Lower leg skin (tissue), 3 donors: Measurements from ENCODE around the gene SUSD4.

Experiments used
- POLR2A ChIP-seq, 2 donors: fragments of 450-650 bp; IDR thresholded peaks; one replicate each; pipeline ENCODE4 v1.6.1; 2016 to 2017; ENCODE audit warnings: antibody characterized with exemption in 2 of 2, mild to moderate bottlenecking in 1 of 2, moderate library complexity in 1 of 2
- TF ChIP-seq, protein P1 (sequence below), 3 donors: fragments of 450-650 bp; IDR thresholded peaks; one replicate each; pipeline ENCODE4 v1.5.1; 2016; ENCODE audit warnings: antibody characterized with exemption in 3 of 3, mild to moderate bottlenecking in 3 of 3, moderate library complexity in 2 of 3

DNA sequence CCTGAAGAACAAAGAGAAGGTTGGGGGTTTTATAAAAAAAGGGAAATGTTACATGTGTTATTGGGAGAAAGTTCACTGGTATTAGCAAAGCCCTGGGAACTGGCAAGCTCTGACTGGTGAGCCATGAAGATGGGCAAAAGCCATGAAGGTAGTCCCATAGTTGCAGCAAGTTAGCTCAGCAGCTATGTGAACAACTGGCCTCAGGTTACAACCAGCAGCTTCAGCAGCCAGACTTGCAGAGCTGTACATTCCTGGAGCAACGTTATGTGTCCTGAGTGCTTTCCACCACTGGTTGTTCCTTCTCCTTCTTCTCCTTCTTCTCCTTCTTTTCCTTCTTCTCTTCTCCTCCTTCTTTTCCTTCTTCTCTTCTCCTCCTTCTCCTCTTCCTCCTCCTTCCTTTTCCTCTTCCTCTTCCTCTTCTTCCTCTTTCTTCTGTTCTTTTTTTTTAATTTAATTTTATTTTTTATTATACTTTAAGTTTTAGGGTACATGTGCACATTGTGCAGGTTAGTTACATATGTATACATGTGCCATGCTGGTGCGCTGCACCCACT, 164.8 kb downstream of the SUSD4 start:
- no peak for TF ChIP-seq POLR2A (IDR thresholded peaks at IDR 0.05)
- TF ChIP-seq, protein P1, sequence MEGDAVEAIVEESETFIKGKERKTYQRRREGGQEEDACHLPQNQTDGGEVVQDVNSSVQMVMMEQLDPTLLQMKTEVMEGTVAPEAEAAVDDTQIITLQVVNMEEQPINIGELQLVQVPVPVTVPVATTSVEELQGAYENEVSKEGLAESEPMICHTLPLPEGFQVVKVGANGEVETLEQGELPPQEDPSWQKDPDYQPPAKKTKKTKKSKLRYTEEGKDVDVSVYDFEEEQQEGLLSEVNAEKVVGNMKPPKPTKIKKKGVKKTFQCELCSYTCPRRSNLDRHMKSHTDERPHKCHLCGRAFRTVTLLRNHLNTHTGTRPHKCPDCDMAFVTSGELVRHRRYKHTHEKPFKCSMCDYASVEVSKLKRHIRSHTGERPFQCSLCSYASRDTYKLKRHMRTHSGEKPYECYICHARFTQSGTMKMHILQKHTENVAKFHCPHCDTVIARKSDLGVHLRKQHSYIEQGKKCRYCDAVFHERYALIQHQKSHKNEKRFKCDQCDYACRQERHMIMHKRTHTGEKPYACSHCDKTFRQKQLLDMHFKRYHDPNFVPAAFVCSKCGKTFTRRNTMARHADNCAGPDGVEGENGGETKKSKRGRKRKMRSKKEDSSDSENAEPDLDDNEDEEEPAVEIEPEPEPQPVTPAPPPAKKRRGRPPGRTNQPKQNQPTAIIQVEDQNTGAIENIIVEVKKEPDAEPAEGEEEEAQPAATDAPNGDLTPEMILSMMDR (IDR thresholded peaks at IDR 0.05): no peak
